ENCODE results near the gene SLAIN1.

SLAIN1 gene

GRCh38 chr13:77729502-77730221 is 32.2 kb downstream of the SLAIN1 start:
- no peaks in the 10 kb centered on the region for H3K9me3 Mint-ChIP-seq
- peaks cover 22% of the 10 kb centered on the region for H3K4me1 Mint-ChIP-seq
- H3K4me3 Mint-ChIP-seq = peak overlapping the region; percentile 63
- peaks cover 13% of the 10 kb centered on the region for H3K36me3 Mint-ChIP-seq
- H3K27ac Mint-ChIP-seq = peak overlapping the region; percentile 58
- DNase-seq (ENCODE audit: low spot score in 2 of 2) (peak in 1 of 2 donors; percentile 72), ATAC-seq (peak; percentile 99)

- DNase-seq (ENCODE audit: low spot score in 2 of 2) (no peak), ATAC-seq (no peak)
- Mint-ChIP-seq H3K9me3 (no peaks in the 10 kb centered on the region), H3K4me1 (peaks cover 22% of the 10 kb centered on the region), H3K4me3 (peak overlapping the region; percentile 63), H3K36me3 (peaks cover 13% of the 10 kb centered on the region), H3K27ac (peak overlapping the region; percentile 58)
These were observed 33.1 kb downstream of the SLAIN1 start for GRCh38 chr13:77730572-77730971.

- H3K36me3 Mint-ChIP-seq = peaks cover 13% of the 10 kb centered on the region
- H3K4me3 Mint-ChIP-seq = no peak overlapping the region
These were observed 34.8 kb downstream of the SLAIN1 start for GRCh38 chr13:77732287-77732686.

GRCh38 chr13:77733674-77734073 is 36.2 kb downstream of the SLAIN1 start:
- H3K9me3 Mint-ChIP-seq = no peaks in the 10 kb centered on the region
- H3K4me3 Mint-ChIP-seq = no peak overlapping the region
- no peak for DNase-seq (ENCODE audit: low spot score in 2 of 2)
- peaks cover 13% of the 10 kb centered on the region for H3K36me3 Mint-ChIP-seq
- H3K4me1 Mint-ChIP-seq = peaks cover 18% of the 10 kb centered on the region
- no peak for ATAC-seq
- H3K27ac Mint-ChIP-seq = no peak overlapping the region

More at GRCh38 chr13:77732287-77732686, 34.8 kb downstream of the SLAIN1 start:
- no peak overlapping the region for H3K27ac Mint-ChIP-seq
- no peaks in the 10 kb centered on the region for H3K9me3 Mint-ChIP-seq
- ATAC-seq (no peak), DNase-seq (ENCODE audit: low spot score in 2 of 2) (no peak)
- H3K4me1 Mint-ChIP-seq = peaks cover 22% of the 10 kb centered on the region

DNA sequence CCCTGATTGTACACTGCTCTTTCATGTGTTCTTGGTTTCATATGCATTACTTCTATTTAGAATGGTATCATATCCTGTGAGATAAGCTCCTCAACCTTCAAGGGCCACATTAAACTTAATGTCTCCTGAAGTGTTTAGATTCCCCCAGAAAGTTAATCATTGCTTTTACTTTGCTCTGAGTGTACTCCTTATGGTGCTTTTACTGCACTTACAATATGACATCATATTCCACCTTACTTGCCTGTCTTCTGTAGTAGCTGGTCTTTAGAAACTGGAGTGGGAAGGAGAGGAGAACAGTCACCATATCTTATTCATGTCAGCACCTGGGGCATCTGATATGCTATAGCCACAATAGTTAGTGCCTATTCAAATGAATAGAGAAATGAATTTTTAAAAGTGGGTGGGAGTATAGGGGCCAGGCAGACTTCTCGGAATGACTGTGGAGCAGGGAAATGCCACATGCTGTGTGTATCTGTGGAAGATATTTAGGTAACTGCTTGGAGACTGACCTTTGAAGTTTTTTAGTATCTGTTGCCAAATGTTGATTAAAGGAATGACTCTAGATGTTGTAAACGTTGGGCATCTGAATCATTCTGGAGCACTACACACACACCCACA is 40.2 kb downstream of the SLAIN1 start:
- ATAC-seq (peak; percentile 96), DNase-seq (ENCODE audit: low spot score in 2 of 2) (no peak)
- Mint-ChIP-seq H3K9me3 (no peaks in the 10 kb centered on the region), H3K4me3 (no peak overlapping the region), H3K27ac (no peak overlapping the region), H3K36me3 (no peaks in the 10 kb centered on the region), H3K4me1 (peaks cover 13% of the 10 kb centered on the region)

GRCh38 chr13:77740097-77740735 is 42.7 kb downstream of the SLAIN1 start:
- Mint-ChIP-seq H3K4me3 (no peak overlapping the region), H3K9me3 (no peaks in the 10 kb centered on the region), H3K27ac (no peak overlapping the region), H3K4me1 (peaks cover 13% of the 10 kb centered on the region), H3K36me3 (peaks cover 7% of the 10 kb centered on the region)
- no peak for ATAC-seq
- no peak for DNase-seq (ENCODE audit: low spot score in 2 of 2)

DNA sequence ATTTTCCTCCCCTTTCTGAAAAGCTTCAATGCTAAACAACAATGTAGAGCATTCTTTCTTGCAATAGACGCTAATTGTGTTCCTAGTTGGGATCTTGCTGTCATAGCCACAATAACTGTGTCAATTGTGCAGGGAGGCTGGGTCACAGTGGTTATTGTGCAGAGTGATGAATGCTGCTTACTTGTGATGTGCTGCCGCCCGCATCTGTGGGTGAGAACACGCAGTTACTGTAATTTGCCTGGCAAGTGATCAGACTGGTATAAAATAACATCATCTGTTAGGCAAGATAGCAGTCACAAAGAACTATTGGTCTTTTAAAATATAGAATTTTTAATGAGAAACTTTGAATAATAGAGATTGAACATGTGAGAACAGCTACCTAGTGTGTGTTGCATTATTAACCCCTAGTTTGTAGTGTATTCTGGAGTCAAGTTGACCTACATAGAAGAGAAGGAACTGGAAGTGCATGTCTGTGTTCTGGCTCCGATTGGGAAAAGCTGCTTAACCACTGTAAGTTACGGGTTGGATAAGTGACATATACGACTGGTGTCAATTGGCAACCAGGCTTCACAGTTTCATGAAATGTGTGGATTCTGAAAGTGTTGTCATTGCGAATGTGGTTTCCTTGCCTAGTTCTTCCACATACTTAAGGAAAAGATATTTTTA is 43.6 kb downstream of the SLAIN1 start:
- H3K27ac Mint-ChIP-seq = no peak overlapping the region
- H3K9me3 Mint-ChIP-seq = no peaks in the 10 kb centered on the region
- peaks cover 13% of the 10 kb centered on the region for H3K4me1 Mint-ChIP-seq
- peaks cover 7% of the 10 kb centered on the region for H3K36me3 Mint-ChIP-seq
- H3K4me3 Mint-ChIP-seq = no peak overlapping the region
- no peak for DNase-seq (ENCODE audit: low spot score in 2 of 2)
- peak; percentile 58 for ATAC-seq

DNA sequence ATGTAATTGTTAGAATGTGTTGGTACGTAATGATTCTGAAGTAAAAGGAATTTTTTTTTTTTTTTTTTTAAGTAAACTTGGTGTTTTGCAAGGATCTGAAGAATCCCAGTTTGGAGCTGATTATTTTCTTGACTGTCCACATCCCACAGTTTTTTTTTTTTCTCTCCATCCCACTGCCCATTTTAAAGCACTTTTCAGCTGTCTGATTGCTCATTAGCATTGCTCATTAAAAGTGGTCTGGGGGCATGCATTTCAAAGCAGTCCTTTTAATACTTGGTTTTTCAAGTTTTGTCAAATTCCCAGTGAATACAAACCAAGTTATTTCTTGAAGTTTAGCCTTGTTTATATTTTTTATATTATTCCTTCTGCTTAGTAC is 44.1 kb downstream of the SLAIN1 start:
- Mint-ChIP-seq H3K4me1 (peaks cover 13% of the 10 kb centered on the region), H3K27ac (no peak overlapping the region), H3K9me3 (no peaks in the 10 kb centered on the region), H3K36me3 (peaks cover 10% of the 10 kb centered on the region), H3K4me3 (no peak overlapping the region)
- ATAC-seq (no peak), DNase-seq (ENCODE audit: low spot score in 2 of 2) (no peak)

DNA sequence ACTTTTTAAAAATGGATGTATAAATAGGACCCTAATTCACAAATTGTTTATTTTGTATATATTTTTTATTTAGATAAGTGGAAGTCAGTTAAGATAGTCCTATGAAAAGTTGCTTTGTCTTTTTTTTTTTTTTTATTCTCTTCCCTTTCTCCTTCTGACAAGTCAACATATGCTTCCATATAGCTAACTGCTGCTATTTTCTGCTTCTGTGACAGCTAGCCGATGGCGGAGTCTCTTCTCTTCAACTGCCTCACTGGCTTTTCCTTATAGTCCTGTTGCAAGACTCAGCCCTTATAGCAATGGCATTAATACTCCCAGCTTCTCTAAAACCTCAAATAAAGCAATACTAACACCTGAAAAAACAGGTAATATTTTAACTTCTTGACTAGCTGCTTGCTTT is 45.3 kb downstream of the SLAIN1 start:
- H3K27ac Mint-ChIP-seq = no peak overlapping the region
- ATAC-seq = no peak
- no peak for DNase-seq (ENCODE audit: low spot score in 2 of 2)
- peaks cover 23% of the 10 kb centered on the region for H3K36me3 Mint-ChIP-seq
- H3K4me3 Mint-ChIP-seq = no peak overlapping the region
- no peaks in the 10 kb centered on the region for H3K9me3 Mint-ChIP-seq
- peaks cover 13% of the 10 kb centered on the region for H3K4me1 Mint-ChIP-seq

GRCh38 chr13:77745784-77746183 is 48.3 kb downstream of the SLAIN1 start:
- no peak for DNase-seq (ENCODE audit: low spot score in 2 of 2)
- Mint-ChIP-seq H3K4me3 (no peak overlapping the region), H3K9me3 (no peaks in the 10 kb centered on the region), H3K36me3 (peaks cover 28% of the 10 kb centered on the region), H3K4me1 (peaks cover 10% of the 10 kb centered on the region), H3K27ac (no peak overlapping the region)
- no peak for ATAC-seq

DNA sequence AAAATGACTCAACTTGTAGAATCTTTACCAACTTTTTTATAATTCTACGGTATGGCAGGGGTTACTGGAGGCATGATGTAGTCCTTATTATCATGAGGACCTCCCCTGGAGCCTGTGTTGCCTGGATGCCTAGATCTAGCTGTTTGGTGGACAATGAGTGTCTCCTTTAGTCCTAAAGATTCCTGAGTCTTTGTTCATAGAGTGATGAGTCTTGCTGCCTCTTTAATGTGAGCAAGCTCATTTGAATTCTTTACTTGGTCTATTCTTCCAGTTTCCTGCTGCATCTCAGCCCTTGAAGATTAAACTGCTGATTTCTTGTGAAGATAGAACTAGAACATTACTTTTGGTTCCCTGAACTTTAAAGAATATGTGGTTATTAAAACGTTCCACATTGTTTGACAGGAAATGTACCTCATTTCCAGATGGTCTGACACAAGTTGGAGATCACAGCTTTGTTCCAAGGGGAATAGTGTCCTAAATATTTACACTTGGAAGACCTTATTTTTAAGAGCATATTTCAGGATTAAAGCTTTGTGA is 51.9 kb downstream of the SLAIN1 start:
- Mint-ChIP-seq H3K27ac (peak overlapping the region; percentile 71), H3K36me3 (peaks cover 39% of the 10 kb centered on the region), H3K4me1 (peaks cover 17% of the 10 kb centered on the region), H3K9me3 (no peaks in the 10 kb centered on the region), H3K4me3 (no peak overlapping the region)
- ATAC-seq (no peak), DNase-seq (ENCODE audit: low spot score in 2 of 2) (no peak)

DNA sequence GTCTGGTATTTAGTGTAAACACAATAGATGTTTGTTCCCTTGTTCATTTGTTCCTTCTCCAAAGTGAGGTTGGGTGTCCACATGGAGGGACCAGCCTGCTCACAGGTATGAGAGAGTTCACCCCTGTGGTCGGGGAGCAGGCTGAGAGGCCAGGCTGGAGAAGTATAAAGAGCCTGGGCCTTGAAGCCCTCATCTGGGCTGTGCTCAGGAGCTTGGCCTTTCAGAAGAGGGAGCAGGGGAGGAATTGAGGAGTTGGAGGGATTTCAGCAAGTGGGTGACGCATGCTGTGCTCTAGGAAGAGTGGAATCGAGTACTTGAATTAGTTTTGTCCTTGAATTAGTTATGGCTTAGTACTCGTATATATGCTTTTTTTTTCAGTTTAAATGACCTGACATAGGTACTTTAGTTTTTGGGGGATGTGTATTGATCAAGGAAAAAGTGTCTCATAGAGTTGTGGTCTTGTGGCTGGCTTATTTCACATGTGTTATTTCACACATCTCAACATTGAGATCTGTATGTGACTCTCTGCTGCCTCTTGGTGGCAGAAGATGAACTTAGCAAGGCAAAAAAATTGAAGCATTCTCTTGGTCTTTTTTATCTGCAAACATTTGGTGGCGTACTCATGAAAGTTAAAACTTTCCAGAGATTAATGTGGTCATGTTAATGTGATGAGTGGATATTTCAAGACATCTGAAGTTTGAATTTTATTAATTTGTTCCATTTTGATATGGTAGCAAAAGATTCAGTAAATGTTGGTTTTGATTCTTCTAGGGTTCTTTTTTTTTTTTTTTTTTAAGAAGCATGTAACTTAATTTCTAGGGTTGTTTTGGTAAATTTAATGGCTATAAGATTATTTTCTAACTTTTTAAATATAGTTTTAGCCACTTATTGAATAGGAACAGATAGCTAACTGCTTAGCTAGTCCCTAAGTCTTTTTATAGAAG is 54.3 kb downstream of the SLAIN1 start:
- H3K4me3 Mint-ChIP-seq = no peak overlapping the region
- no peaks in the 10 kb centered on the region for H3K9me3 Mint-ChIP-seq
- DNase-seq (ENCODE audit: low spot score in 2 of 2) (peak; percentile 36 to 61), ATAC-seq (peak; percentile 95)
- H3K4me1 Mint-ChIP-seq = peaks cover 17% of the 10 kb centered on the region
- H3K27ac Mint-ChIP-seq = peak overlapping the region; percentile 79
- peaks cover 30% of the 10 kb centered on the region for H3K36me3 Mint-ChIP-seq

DNA sequence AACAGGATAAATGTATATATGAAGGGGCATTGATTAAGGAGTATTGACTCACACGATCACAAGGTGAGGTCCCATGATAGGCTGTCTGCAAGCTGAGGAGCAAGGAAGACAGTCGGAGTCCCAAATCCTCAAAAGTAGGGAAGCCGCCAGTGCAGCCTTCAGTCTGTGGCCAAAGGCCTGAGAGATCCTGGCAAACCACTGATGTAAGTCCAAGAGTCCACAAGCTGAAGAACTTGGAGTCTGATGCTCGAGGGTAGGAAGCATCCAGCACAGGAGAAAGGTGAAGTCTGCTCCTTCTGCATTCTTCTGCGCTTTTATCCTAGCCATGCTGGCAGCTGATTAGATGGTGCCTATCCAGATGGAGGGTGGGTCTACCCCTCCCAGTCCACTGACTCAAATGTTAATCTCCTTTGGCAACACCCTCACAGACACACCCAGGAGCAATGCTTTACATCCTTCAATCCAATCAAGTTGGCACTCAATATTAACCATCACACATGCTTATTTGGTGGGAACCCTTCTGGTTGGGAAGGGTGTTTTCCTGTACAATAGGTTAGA is 55.1 kb downstream of the SLAIN1 start:
- ATAC-seq = no peak
- Mint-ChIP-seq H3K9me3 (no peaks in the 10 kb centered on the region), H3K4me3 (no peak overlapping the region), H3K4me1 (peaks cover 17% of the 10 kb centered on the region), H3K27ac (no peak overlapping the region), H3K36me3 (peaks cover 22% of the 10 kb centered on the region)
- no peak for DNase-seq (ENCODE audit: low spot score in 2 of 2)

DNA sequence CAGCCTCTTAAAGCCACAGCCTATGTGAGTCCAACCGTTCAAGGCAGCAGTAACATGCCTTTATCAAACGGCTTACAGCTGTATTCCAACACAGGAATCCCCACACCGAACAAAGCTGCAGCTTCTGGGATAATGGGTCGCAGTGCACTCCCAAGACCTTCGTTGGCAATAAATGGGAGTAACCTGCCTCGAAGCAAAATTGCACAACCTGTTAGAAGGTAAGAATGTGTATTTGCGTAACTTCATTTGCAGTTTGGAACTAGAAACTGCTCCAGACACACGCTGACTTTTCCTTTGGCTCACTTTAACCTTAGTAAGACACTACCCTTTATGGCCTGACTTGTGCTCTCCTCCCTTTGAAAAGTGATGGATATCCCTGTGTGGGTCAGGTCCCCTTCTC is 63.4 kb downstream of the SLAIN1 start:
- H3K27ac Mint-ChIP-seq = no peak overlapping the region
- no peak for DNase-seq (ENCODE audit: low spot score in 2 of 2)
- H3K4me1 Mint-ChIP-seq = no peaks in the 10 kb centered on the region
- peaks cover 57% of the 10 kb centered on the region for H3K36me3 Mint-ChIP-seq
- no peaks in the 10 kb centered on the region for H3K9me3 Mint-ChIP-seq
- no peak overlapping the region for H3K4me3 Mint-ChIP-seq
- ATAC-seq = no peak
